Activated naive CD4-positive, alpha-beta T cell treated with anti-CD3 and anti-CD28 coated beads, Interleukin-2, amount 50 U/mL, for 24 hours (primary cell): ENCODE results near the gene MRPL48.

Experiments used
- H3K27ac Mint-ChIP-seq: one replicate; pipeline ENCODE4 v1.8.0; 2021; ENCODE audit warnings: mild to moderate bottlenecking, mixed read lengths
- H3K27me3 Mint-ChIP-seq: one replicate; pipeline ENCODE4 v1.8.0; 2021; ENCODE audit warnings: mixed read lengths
- H3K36me3 Mint-ChIP-seq: one replicate; pipeline ENCODE4 v1.8.0; 2021; ENCODE audit warnings: mixed read lengths
- H3K4me1 Mint-ChIP-seq: one replicate; pipeline ENCODE4 v1.8.0; 2021; ENCODE audit warnings: mixed read lengths
- H3K4me3 Mint-ChIP-seq: one replicate; pipeline ENCODE4 v1.8.0; 2021; ENCODE audit warnings: mild to moderate bottlenecking, mixed read lengths
- H3K9me3 Mint-ChIP-seq: one replicate; pipeline ENCODE4 v1.8.0; 2021; ENCODE audit warnings: mixed read lengths

The MRPL48 gene

DNA sequence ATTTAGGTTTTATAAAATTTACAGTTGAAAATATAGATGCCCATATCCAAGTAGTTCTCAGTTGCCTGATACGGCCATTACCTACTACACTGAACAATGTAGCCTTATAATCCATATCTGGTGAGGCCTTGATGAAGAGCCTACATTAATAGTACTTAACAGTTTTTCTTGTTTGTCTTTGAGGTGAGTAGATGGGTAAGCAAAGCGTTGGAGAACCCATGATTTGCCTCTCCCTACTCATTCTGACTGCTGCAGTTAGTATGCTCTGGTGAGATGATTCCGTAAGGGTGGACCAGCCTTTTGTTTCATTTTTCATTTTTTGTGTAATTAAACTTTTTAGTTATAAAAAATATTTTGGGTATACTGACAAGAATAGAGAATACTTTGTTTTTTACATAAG lies 100.6 kb downstream of the MRPL48 start:
- Mint-ChIP-seq H3K9me3 (no peaks in the 10 kb centered on the region), H3K27me3 (no peaks in the 10 kb centered on the region), H3K4me1 (peaks cover 7% of the 10 kb centered on the region), H3K4me3 (no peak overlapping the region), H3K36me3 (peaks cover 20% of the 10 kb centered on the region), H3K27ac (no peak overlapping the region)

DNA sequence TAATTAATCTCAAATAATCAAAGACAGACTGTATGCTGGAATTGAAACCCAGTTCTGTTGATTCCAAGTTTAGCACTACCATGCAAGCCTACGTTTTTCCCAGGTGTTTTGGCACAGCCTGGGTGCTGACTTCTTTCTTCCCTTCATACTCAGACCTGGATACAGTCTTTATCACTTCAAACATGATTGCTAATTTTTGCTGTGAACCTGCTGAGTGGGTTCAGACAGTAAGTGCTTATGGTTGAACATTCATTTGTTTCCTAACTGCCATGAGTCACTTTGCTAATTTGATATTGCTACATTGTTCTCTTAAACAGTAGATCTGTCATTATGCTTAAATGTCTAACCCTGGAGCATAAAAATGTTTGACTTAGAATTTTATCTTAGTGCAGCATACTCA lies 101.3 kb downstream of the MRPL48 start:
- H3K27me3 Mint-ChIP-seq: no peaks in the 10 kb centered on the region
- H3K27ac Mint-ChIP-seq: no peak overlapping the region
- peaks cover 16% of the 10 kb centered on the region for H3K36me3 Mint-ChIP-seq
- H3K9me3 Mint-ChIP-seq: no peaks in the 10 kb centered on the region
- H3K4me1 Mint-ChIP-seq: peaks cover 7% of the 10 kb centered on the region
- no peak overlapping the region for H3K4me3 Mint-ChIP-seq

- Mint-ChIP-seq H3K27ac (no peak overlapping the region), H3K27me3 (no peaks in the 10 kb centered on the region), H3K36me3 (peaks cover 16% of the 10 kb centered on the region), H3K4me3 (no peak overlapping the region), H3K9me3 (no peaks in the 10 kb centered on the region), H3K4me1 (peaks cover 7% of the 10 kb centered on the region)
Measured at GRCh38 chr11:73889536-73889935, 101.9 kb downstream of the MRPL48 start.

- no peaks in the 10 kb centered on the region for H3K9me3 Mint-ChIP-seq
- no peak overlapping the region for H3K27ac Mint-ChIP-seq
- H3K36me3 Mint-ChIP-seq: peaks cover 14% of the 10 kb centered on the region
Measured at GRCh38 chr11:73893041-73893440, 105.4 kb downstream of the MRPL48 start.

DNA sequence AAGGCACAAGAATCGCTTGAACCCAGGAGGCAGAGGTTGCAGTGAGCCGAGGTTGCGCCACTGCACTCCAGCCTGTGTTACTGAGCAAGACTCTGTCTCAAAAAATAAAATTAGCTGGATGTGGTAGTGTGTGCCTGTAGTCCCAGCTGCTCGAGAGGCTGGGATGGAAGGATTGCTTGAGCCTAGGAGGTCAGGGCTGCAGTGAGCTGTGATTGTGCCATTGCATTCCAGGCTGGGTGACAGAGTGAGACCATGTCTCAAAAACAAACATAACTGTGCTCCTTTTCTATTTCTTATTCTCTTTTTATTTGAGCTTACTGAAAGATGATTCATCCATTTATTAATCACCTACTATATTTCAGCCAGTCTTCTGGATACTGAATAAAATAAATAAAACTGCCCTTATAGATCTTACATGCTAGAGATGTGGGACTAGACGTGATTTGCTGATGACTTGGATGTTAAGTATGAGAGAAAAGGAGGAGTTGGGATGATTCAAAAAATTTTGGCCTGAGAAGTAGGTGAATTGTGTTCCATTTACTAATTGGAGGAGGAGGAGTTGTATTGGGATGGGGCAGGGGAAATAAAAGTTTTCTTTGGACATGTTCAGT lies 107.2 kb downstream of the MRPL48 start:
- H3K4me1 Mint-ChIP-seq: no peaks in the 10 kb centered on the region
- H3K9me3 Mint-ChIP-seq: no peaks in the 10 kb centered on the region
- H3K4me3 Mint-ChIP-seq: no peak overlapping the region
- H3K27me3 Mint-ChIP-seq: no peaks in the 10 kb centered on the region
- H3K36me3 Mint-ChIP-seq: peaks cover 7% of the 10 kb centered on the region
- H3K27ac Mint-ChIP-seq: no peak overlapping the region

More at GRCh38 chr11:73893041-73893440, 105.4 kb downstream of the MRPL48 start:
- H3K27me3 Mint-ChIP-seq: no peaks in the 10 kb centered on the region
- H3K4me1 Mint-ChIP-seq: peaks cover 3% of the 10 kb centered on the region
- no peak overlapping the region for H3K4me3 Mint-ChIP-seq

- Mint-ChIP-seq H3K4me3 (no peak overlapping the region), H3K9me3 (no peaks in the 10 kb centered on the region), H3K36me3 (peaks cover 11% of the 10 kb centered on the region), H3K4me1 (no peaks in the 10 kb centered on the region), H3K27ac (no peak overlapping the region), H3K27me3 (no peaks in the 10 kb centered on the region)
Measured at GRCh38 chr11:73902303-73902702, 114.6 kb downstream of the MRPL48 start.

DNA sequence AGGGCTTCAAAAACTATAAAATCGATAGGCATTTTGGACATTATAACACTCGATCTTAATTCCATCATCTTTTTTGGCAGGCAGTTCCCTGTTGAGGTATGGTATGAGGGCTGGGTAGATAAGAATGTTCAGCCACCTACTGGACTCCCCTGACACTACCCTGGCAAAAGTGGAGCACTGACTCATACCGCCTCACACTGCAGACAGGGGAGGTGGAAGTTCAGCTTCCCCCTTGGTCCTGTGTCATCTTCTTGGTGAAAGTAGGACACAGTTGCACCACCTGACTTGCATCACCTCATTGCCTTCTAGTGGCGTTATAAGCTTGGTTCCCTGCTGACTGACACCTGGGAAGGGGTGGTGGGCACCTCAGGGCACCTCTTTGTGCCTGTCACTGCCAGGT lies 119.5 kb downstream of the MRPL48 start:
- H3K36me3 Mint-ChIP-seq: peaks cover 14% of the 10 kb centered on the region

GRCh38 chr11:73912026-73912425 lies 124.4 kb downstream of the MRPL48 start:
- H3K36me3 Mint-ChIP-seq: peaks cover 21% of the 10 kb centered on the region
- no peak overlapping the region for H3K4me3 Mint-ChIP-seq
- no peaks in the 10 kb centered on the region for H3K9me3 Mint-ChIP-seq
- no peaks in the 10 kb centered on the region for H3K27me3 Mint-ChIP-seq
- H3K27ac Mint-ChIP-seq: no peak overlapping the region
- peaks cover 9% of the 10 kb centered on the region for H3K4me1 Mint-ChIP-seq

More for the DNA sequence above, 119.5 kb downstream of the MRPL48 start:
- Mint-ChIP-seq H3K4me1 (no peaks in the 10 kb centered on the region), H3K27me3 (no peaks in the 10 kb centered on the region), H3K9me3 (no peaks in the 10 kb centered on the region), H3K4me3 (no peak overlapping the region), H3K27ac (no peak overlapping the region)

- Mint-ChIP-seq H3K4me3 (no peak overlapping the region), H3K27me3 (no peaks in the 10 kb centered on the region), H3K27ac (no peak overlapping the region)
Measured at GRCh38 chr11:73913472-73913871, 125.8 kb downstream of the MRPL48 start.

DNA sequence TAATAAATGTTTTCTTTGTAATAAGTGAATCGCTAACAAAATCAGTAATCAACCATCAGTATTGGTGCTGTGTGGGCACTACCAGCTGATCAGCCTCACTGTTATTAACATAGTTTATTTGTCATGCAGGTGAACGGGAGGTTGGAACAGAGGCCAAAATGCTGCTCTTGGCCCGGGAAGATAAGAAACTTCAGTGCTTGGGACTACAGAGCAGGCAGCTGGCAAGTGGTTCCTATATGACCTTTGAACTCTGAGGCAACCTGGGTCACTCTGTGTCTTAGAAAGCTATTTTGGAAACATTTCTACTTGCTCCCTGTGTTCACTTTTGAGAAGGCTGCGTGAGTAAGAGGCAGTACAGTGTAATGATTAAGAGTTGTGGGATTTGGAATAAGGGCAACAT lies 126.6 kb downstream of the MRPL48 start:
- H3K27ac Mint-ChIP-seq: no peak overlapping the region
- H3K4me3 Mint-ChIP-seq: no peak overlapping the region
- H3K4me1 Mint-ChIP-seq: peaks cover 9% of the 10 kb centered on the region
- H3K9me3 Mint-ChIP-seq: no peaks in the 10 kb centered on the region
- no peaks in the 10 kb centered on the region for H3K27me3 Mint-ChIP-seq
- H3K36me3 Mint-ChIP-seq: peaks cover 20% of the 10 kb centered on the region

More at GRCh38 chr11:73913472-73913871, 125.8 kb downstream of the MRPL48 start:
- Mint-ChIP-seq H3K4me1 (peaks cover 9% of the 10 kb centered on the region), H3K36me3 (peaks cover 18% of the 10 kb centered on the region), H3K9me3 (no peaks in the 10 kb centered on the region)
